B cell (primary cell): Measurements from ENCODE around the gene SMARCC1.

Source experiments
- CTCF ChIP-seq: fragments of 200-600 bp; IDR thresholded peaks from one replicate; pipeline ENCODE4 v1.8.0; 2022; ENCODE audit warnings: antibody characterized with exemption, mild to moderate bottlenecking
- EZH2 ChIP-seq: IDR thresholded peaks from 2 replicates; pipeline ENCODE4 v1.6.1; 2012; ENCODE audit warnings: borderline replicate concordance, low read depth, mild to moderate bottlenecking, moderate library complexity, low read length; ENCODE audit not compliant: insufficient read depth, poor library complexity, severe bottlenecking

GRCh38 chr3:47588053-47588452, 193.6 kb downstream of the SMARCC1 start:
- TF ChIP-seq CTCF (no peak), EZH2 (no peak)
